Stimulated activated CD8-positive, alpha-beta memory T cell treated with anti-CD3 and anti-CD28 coated beads, Interleukin-2, amount 100 ng/mL, for 1 hour (primary cell): ENCODE results near the gene YJEFN3.
A peak's percentile ranks its signal among the peaks of the same experiment; 100 is the strongest.

Source experiments
- DNase-seq, 2 donors: peaks; one replicate each; pipeline ENCODE4 v3.0.0-alpha.2; 2020; ENCODE audit warnings: low read depth in 2 of 2

The YJEFN3 gene

GRCh38 chr19:19495614-19496603 is 32.8 kb upstream of the YJEFN3 start:
- DNase-seq: no peak

- no peak for DNase-seq
These were observed 30.3 kb upstream of the YJEFN3 start for GRCh38 chr19:19498255-19498991.

GRCh38 chr19:19499272-19499995 is 29.3 kb upstream of the YJEFN3 start:
- DNase-seq: no peak

GRCh38 chr19:19500975-19501644 is 27.6 kb upstream of the YJEFN3 start:
- no peak for DNase-seq

GRCh38 chr19:19501798-19502197 is 26.9 kb upstream of the YJEFN3 start:
- DNase-seq: no peak

GRCh38 chr19:19502281-19502680 is 26.4 kb upstream of the YJEFN3 start:
- DNase-seq: no peak

GRCh38 chr19:19502808-19503602 is 25.7 kb upstream of the YJEFN3 start:
- DNase-seq: no peak

GRCh38 chr19:19504754-19505668 is 23.7 kb upstream of the YJEFN3 start:
- no peak for DNase-seq

- no peak for DNase-seq
These were observed 22.9 kb upstream of the YJEFN3 start for GRCh38 chr19:19505669-19506326.

- DNase-seq: no peak
These were observed 22.1 kb upstream of the YJEFN3 start for GRCh38 chr19:19506592-19506991.

- no peak for DNase-seq
These were observed 21.4 kb upstream of the YJEFN3 start for GRCh38 chr19:19507354-19507753.

- no peak for DNase-seq
These were observed 20.5 kb upstream of the YJEFN3 start for GRCh38 chr19:19508217-19508616.

GRCh38 chr19:19510432-19510831 is 18.3 kb upstream of the YJEFN3 start:
- DNase-seq: no peak

GRCh38 chr19:19513682-19514081 is 15.0 kb upstream of the YJEFN3 start:
- no peak for DNase-seq

GRCh38 chr19:19514215-19514657 is 14.5 kb upstream of the YJEFN3 start:
- DNase-seq: no peak

- DNase-seq: no peak
These were observed 13.7 kb upstream of the YJEFN3 start, which contains the start of gene TSSK6 for GRCh38 chr19:19514881-19515641. Gene TSSK6, minus strand, starts transcription at chr19:19515548. Its CDS starts 121 bp downstream, at chr19:19515427.

GRCh38 chr19:19515642-19516519 is 12.8 kb upstream of the YJEFN3 start, which contains the start of gene NDUFA13:
Gene NDUFA13, plus strand, starts transcription at chr19:19516225. Its CDS starts 14 bp downstream, at chr19:19516239.
- peak; percentile 85 to 89 for DNase-seq
